Suprapubic skin (tissue), 4 donors: ENCODE measurements around the gene SFRP2. TPM values are rescaled to one million over a fixed set of nuclear protein-coding genes. Genes with fewer than 3 reads are reported as not detected.

Source experiments
- DNase-seq, 2 donors: peaks; one replicate each; pipeline ENCODE4 v3.0.0-alpha.2; 2019; ENCODE audit warnings: low spot score in 2 of 2
- H3K27ac ChIP-seq: fragments of 200-600 bp; sonication (generic); one replicate; pipeline ENCODE4 v1.5.1; 2019
- H3K27me3 ChIP-seq: fragments of 200-600 bp; sonication (generic); one replicate; pipeline ENCODE4 v1.5.1; 2019
- H3K36me3 ChIP-seq: fragments of 200-600 bp; sonication (generic); one replicate; pipeline ENCODE4 v1.5.1; 2019
- H3K4me1 ChIP-seq: fragments of 200-600 bp; sonication (generic); one replicate; pipeline ENCODE4 v1.5.1; 2019
- H3K4me3 ChIP-seq: fragments of 200-600 bp; sonication (generic); one replicate; pipeline ENCODE4 v1.5.1; 2019; ENCODE audit warnings: mild to moderate bottlenecking
- H3K9me3 ChIP-seq: fragments of 200-600 bp; sonication (generic); one replicate; pipeline ENCODE4 v1.5.1; 2019
- EP300 ChIP-seq: sonication (generic); formaldehyde crosslinking; IDR thresholded peaks from one replicate; pipeline ENCODE4 v1.6.1; 2017; ENCODE audit warnings: antibody characterized with exemption
- POLR2A ChIP-seq, 2 donors: fragments of 450-650 bp; IDR thresholded peaks; one replicate each; pipeline ENCODE4 v1.6.1; 2017; ENCODE audit warnings: antibody characterized with exemption in 2 of 2, mild to moderate bottlenecking in 2 of 2, moderate library complexity in 2 of 2
- POLR2AphosphoS5 ChIP-seq, 3 donors: sonication (generic); formaldehyde crosslinking; IDR thresholded peaks; one replicate each; pipeline ENCODE4 v1.6.1; 2017; ENCODE audit warnings: antibody characterized with exemption in 3 of 3
- WGBS: methylation state at CpG from one replicate; pipeline ENCODE4 v1.1.5; 2018; 5-methylcytosine and 5-hydroxymethylcytosine counted together
- total RNA-seq, 4 donors: library from RNA; depleted of rRNA; stranded (reverse); fragments of >200 nt; gene quantifications; one replicate each; pipeline ENCODE4 v1.1.0, GENCODE V29; 2016
- TF ChIP-seq, protein P1 (sequence below), 2 donors: fragments of 200-600 bp in 1 of 2; fragments of 450-650 bp in 1 of 2; sonication (generic) in 1 of 2; IDR thresholded peaks; one replicate each; pipeline ENCODE4 v1.5.1; 2016 to 2019; ENCODE audit warnings: antibody characterized with exemption in 2 of 2, mild to moderate bottlenecking in 1 of 2, moderate library complexity in 1 of 2

SFRP2 gene
- total RNA-seq, 4 donors from 2014 or later = 4.4 to 9.3 (median 6.5) TPM

DNA sequence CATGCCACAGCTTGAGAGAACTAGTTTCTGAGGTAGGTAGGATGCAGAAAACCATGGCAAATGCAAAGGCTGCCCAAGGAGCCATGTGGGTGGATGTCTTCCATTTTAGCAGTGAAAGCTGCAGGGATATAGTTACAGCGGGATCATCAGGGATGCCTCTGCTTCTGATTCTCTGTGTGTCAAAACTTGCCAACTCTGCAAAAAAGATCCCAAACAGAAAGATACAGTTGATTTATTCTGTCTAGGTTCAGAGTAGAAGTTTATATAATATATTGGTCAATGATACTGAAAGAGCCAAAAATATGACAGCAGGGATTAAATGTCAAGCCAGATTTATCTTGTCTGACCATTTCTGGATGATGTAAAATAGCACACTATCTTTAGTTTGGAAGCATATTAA is 42.4 kb upstream of the SFRP2 start:
- 83% methylated on average over 1 of the region's 1 CpG for WGBS
- Histone ChIP-seq H3K9me3 (no peaks in the 10 kb centered on the region), H3K36me3 (no peaks in the 10 kb centered on the region), H3K4me1 (no peaks in the 10 kb centered on the region), H3K27ac (no peak overlapping the region), H3K27me3 (no peaks in the 10 kb centered on the region), H3K4me3 (no peak overlapping the region)
- no peak for DNase-seq
- TF ChIP-seq EP300 = no peak

DNA sequence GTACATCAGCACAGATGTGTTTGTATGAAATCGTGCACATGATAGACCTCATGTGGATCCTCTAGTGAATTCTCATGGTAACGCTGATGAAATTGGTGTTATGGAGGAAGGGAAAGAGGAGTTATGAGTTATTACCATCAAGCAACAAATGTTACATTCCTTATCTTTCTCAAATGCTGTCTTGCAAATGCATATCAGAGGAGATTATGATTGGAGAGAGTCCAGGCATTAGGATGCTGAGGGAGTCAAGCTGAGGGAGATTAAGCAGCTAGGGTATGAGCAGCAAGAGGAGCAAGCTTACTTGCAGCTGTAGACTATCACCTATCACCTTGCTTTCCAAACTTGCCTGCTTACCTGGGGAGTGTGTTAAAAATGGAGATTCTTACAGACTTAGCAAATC is 36.8 kb upstream of the SFRP2 start:
- Histone ChIP-seq H3K9me3 (no peaks in the 10 kb centered on the region), H3K4me1 (no peaks in the 10 kb centered on the region), H3K4me3 (no peak overlapping the region), H3K27ac (no peak overlapping the region), H3K27me3 (peaks cover 3% of the 10 kb centered on the region), H3K36me3 (no peaks in the 10 kb centered on the region)
- DNase-seq = no peak
- 79% methylated on average over 2 of the region's 2 CpGs for WGBS
- TF ChIP-seq EP300 = no peak
- no peak for TF ChIP-seq POLR2A (IDR thresholded peaks at IDR 0.05)
- no peak for TF ChIP-seq POLR2AphosphoS5 (IDR thresholded peaks at IDR 0.05)
- TF ChIP-seq, protein P1, sequence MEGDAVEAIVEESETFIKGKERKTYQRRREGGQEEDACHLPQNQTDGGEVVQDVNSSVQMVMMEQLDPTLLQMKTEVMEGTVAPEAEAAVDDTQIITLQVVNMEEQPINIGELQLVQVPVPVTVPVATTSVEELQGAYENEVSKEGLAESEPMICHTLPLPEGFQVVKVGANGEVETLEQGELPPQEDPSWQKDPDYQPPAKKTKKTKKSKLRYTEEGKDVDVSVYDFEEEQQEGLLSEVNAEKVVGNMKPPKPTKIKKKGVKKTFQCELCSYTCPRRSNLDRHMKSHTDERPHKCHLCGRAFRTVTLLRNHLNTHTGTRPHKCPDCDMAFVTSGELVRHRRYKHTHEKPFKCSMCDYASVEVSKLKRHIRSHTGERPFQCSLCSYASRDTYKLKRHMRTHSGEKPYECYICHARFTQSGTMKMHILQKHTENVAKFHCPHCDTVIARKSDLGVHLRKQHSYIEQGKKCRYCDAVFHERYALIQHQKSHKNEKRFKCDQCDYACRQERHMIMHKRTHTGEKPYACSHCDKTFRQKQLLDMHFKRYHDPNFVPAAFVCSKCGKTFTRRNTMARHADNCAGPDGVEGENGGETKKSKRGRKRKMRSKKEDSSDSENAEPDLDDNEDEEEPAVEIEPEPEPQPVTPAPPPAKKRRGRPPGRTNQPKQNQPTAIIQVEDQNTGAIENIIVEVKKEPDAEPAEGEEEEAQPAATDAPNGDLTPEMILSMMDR (IDR thresholded peaks at IDR 0.05) = no peak

DNA sequence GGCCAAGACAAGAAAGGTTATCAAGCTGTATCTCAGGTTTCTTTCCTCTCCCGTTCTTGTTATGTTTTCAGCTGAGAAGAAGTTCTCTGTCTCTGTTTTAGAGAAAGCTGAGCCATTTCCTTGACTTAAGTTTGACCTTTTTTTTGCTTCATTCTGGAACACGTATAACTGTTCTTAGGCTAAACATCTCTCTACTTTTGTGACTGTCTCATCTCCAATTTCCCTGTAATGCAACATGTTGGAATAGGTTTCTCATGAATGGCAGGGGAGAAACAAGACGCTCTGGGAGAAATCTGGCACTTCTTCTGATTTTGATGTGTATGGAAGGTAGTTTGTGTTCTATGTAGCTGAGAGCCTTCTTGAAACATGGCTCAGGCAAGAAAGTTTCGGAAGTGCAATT is 36.2 kb upstream of the SFRP2 start:
- no peak for DNase-seq
- TF ChIP-seq, protein P1 (IDR thresholded peaks at IDR 0.05) = no peak
- TF ChIP-seq POLR2A (IDR thresholded peaks at IDR 0.05) = no peak
- no peak for TF ChIP-seq EP300
- TF ChIP-seq POLR2AphosphoS5 (IDR thresholded peaks at IDR 0.05) = no peak
- no peaks in the 10 kb centered on the region for H3K9me3 ChIP-seq

DNA sequence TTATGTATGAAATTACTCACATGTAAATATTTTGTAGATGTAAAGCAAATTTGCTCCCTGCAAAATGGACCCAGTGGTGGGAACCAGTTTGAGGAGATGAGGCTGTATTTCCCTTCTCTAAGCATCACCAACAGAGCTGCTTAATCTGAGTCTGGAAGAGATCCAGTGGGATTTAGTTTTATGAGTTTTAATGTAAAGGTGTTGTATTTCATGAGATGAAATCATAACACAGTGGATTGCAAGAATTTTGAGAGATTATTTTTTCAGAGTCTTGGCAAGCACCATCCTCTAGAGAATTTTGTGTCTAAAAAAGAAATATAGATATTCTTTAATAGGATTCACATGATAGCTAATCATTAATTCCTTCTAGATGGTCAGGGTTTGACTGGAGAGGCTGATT is 35.6 kb upstream of the SFRP2 start:
- H3K27ac ChIP-seq = no peak overlapping the region
- H3K36me3 ChIP-seq = no peaks in the 10 kb centered on the region
- no peak for DNase-seq
- TF ChIP-seq POLR2AphosphoS5 (IDR thresholded peaks at IDR 0.05) (no peak), POLR2A (IDR thresholded peaks at IDR 0.05) (no peak), EP300 (no peak)
- TF ChIP-seq, protein P1 (IDR thresholded peaks at IDR 0.05) = no peak
- H3K27me3 ChIP-seq = peaks cover 3% of the 10 kb centered on the region
- H3K4me1 ChIP-seq = no peaks in the 10 kb centered on the region
- H3K9me3 ChIP-seq = no peaks in the 10 kb centered on the region
- no peak overlapping the region for H3K4me3 ChIP-seq

More for the DNA sequence above, 36.2 kb upstream of the SFRP2 start:
- WGBS = 80% methylated on average over 4 of the region's 4 CpGs
- Histone ChIP-seq H3K27ac (no peak overlapping the region), H3K4me1 (no peaks in the 10 kb centered on the region), H3K36me3 (no peaks in the 10 kb centered on the region), H3K4me3 (no peak overlapping the region), H3K27me3 (peaks cover 3% of the 10 kb centered on the region)

DNA sequence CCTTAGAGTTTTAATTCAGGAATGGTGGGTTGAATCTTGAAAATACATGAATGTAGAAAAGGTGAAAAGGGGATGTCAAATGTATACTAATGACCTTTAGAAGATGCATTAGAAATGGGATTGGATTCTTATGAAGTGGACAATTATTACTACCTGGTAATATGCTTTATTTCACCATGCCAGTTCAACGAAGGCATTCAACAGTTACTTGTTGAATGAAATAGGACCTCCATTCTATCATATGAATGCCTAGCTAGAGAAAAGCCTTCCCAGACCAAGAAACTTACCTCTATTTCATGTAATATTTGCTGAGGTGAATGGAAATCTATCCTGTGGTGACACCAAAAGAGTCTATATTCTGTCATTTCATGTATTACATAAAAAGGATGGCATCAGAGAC is 34.6 kb upstream of the SFRP2 start:
- no peak for TF ChIP-seq EP300
- no peak for TF ChIP-seq POLR2A (IDR thresholded peaks at IDR 0.05)
- TF ChIP-seq, protein P1 (IDR thresholded peaks at IDR 0.05) = no peak
- no peak for TF ChIP-seq POLR2AphosphoS5 (IDR thresholded peaks at IDR 0.05)
- Histone ChIP-seq H3K4me3 (no peak overlapping the region), H3K36me3 (no peaks in the 10 kb centered on the region), H3K27ac (no peak overlapping the region), H3K27me3 (peaks cover 3% of the 10 kb centered on the region), H3K9me3 (no peaks in the 10 kb centered on the region), H3K4me1 (no peaks in the 10 kb centered on the region)
- 96% methylated on average over 1 of the region's 1 CpG for WGBS
- no peak for DNase-seq

DNA sequence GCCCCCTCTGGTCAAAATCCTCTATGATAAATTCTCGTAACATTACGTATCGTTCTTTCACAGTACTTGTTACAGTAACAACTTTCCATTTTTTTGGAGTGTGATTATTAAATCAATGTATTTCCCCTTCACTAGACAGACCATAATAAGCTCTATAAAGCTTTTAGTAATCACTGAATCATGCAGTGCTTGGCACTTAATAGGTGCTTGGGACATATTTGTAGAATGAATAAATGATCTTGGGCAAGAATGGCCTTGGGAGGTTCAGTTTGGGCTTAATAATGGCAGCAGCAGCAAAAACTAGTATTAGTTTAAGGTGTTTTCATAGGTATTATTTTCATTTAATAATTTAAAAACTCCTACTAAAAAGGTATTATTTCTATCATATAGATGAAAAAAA is 33.4 kb upstream of the SFRP2 start:
- no peak for DNase-seq
- Histone ChIP-seq H3K27ac (no peak overlapping the region), H3K9me3 (no peaks in the 10 kb centered on the region), H3K36me3 (no peaks in the 10 kb centered on the region), H3K4me3 (no peak overlapping the region), H3K27me3 (peaks cover 3% of the 10 kb centered on the region), H3K4me1 (no peaks in the 10 kb centered on the region)
- no peak for TF ChIP-seq EP300
- no peak for TF ChIP-seq POLR2AphosphoS5 (IDR thresholded peaks at IDR 0.05)
- TF ChIP-seq, protein P1 (IDR thresholded peaks at IDR 0.05) = no peak
- TF ChIP-seq POLR2A (IDR thresholded peaks at IDR 0.05) = no peak
- WGBS = 82% methylated on average over 3 of the region's 3 CpGs
